CD8-positive, alpha-beta memory T cell (primary cell): Measurements from ENCODE around the gene ZSCAN10. TPM values are rescaled to one million over a fixed set of nuclear protein-coding genes. Genes with fewer than 3 reads are reported as not detected.
"Not testable (repeated sequence)": the region's sequence is repeated elsewhere in the genome, so short reads cannot be mapped to it uniquely, and the experiment has no call there.

Experiments
- CTCF ChIA-PET: fragments of 350-600 bp; sonication (Branson Sonifier 250); formaldehyde crosslinking; loops from one replicate; lab custom pipeline; 2021; ENCODE audit warnings: antibody characterized with exemption; lab: Charles Lee
- POLR2A ChIA-PET: fragments of 350-600 bp; sonication (Branson Sonifier 250); formaldehyde crosslinking; loops from one replicate; lab custom pipeline; 2021; ENCODE audit warnings: antibody characterized with exemption; lab: Charles Lee
- DNase-seq, 5 donors: peaks; one replicate each; pipeline versions ENCODE4 v3.0.0 to v3.0.0-alpha.2; 2020 to 2022; ENCODE audit warnings: mixed read lengths in 1 of 5
- H3K27ac ChIP-seq: one replicate; pipeline ENCODE4 v1.7.0; 2013; ENCODE audit warnings: low read depth, mild to moderate bottlenecking, low read length, moderate library complexity
- H3K27me3 ChIP-seq: 2 replicates; pipeline ENCODE4 v1.7.0; 2013; ENCODE audit warnings: low read length, mild to moderate bottlenecking; ENCODE audit not compliant: insufficient read depth, poor library complexity, severe bottlenecking
- H3K36me3 ChIP-seq: 2 replicates; pipeline ENCODE4 v1.7.0; 2013; ENCODE audit warnings: mild to moderate bottlenecking, low read length, moderate library complexity; ENCODE audit not compliant: insufficient read depth
- H3K4me1 ChIP-seq: 2 replicates; pipeline ENCODE4 v1.7.0; 2013; ENCODE audit warnings: mild to moderate bottlenecking, low read length, moderate library complexity; ENCODE audit not compliant: insufficient read depth
- H3K4me3 ChIP-seq: 2 replicates; pipeline ENCODE4 v1.7.0; 2013; ENCODE audit warnings: mild to moderate bottlenecking, low read length
- H3K9me3 ChIP-seq: 2 replicates; pipeline ENCODE4 v1.7.0; 2013; ENCODE audit warnings: mild to moderate bottlenecking, low read length
- H3K27ac Mint-ChIP-seq, 8 donors: one replicate each; pipeline ENCODE4 v1.8.0; 2020 to 2021; ENCODE audit warnings: mixed read lengths in 8 of 8, mild to moderate bottlenecking in 6 of 8, inconsistent platforms in 3 of 8, moderate library complexity in 3 of 8
- H3K27me3 Mint-ChIP-seq, 2 donors: one replicate each; pipeline ENCODE4 v1.8.0; 2020 to 2021; ENCODE audit warnings: mixed read lengths in 2 of 2, mild to moderate bottlenecking in 1 of 2, moderate library complexity in 1 of 2
- H3K36me3 Mint-ChIP-seq, 3 donors: one replicate each; pipeline ENCODE4 v1.8.0; 2020 to 2021; ENCODE audit warnings: mixed read lengths in 3 of 3, inconsistent platforms in 1 of 3, mild to moderate bottlenecking in 1 of 3
- H3K4me1 Mint-ChIP-seq, 3 donors: one replicate each; pipeline ENCODE4 v1.8.0; 2020 to 2021; ENCODE audit warnings: mixed read lengths in 3 of 3, inconsistent platforms in 1 of 3, mild to moderate bottlenecking in 1 of 3
- H3K4me3 Mint-ChIP-seq, 7 donors: one replicate each; pipeline ENCODE4 v1.8.0; 2020 to 2021; ENCODE audit warnings: mixed read lengths in 7 of 7, mild to moderate bottlenecking in 6 of 7, moderate library complexity in 4 of 7, inconsistent platforms in 2 of 7
- H3K9me3 Mint-ChIP-seq, 5 donors: one replicate each; pipeline ENCODE4 v1.8.0; 2020 to 2022; ENCODE audit warnings: mixed read lengths in 5 of 5, mild to moderate bottlenecking in 3 of 5, moderate library complexity in 2 of 5, inconsistent platforms in 1 of 5
- polyA plus RNA-seq: library from polyadenylated mRNA; unstranded; fragments of 300-500 nt; fragmentation: Illumina TruSeq; gene quantifications from one replicate; pipeline ENCODE4 v1.2.3, GENCODE V29; 2021
- total RNA-seq, 2 experiments: library from RNA; stranded (reverse); gene quantifications; one replicate each; pipeline ENCODE4 v1.2.3, GENCODE V29; 2021

The ZSCAN10 gene
- total and polyA plus RNA-seq, 3 experiments from 2014 or later, result 0.15 TPM; not detected in 2

GRCh38 chr16:3075946-3076345, 23.1 kb downstream of the ZSCAN10 start:
- H3K9me3 Mint-ChIP-seq, H3K27me3 ChIP-seq, DNase-seq, H3K9me3 ChIP-seq, H3K27me3 Mint-ChIP-seq, H3K36me3 ChIP-seq: not testable (repeated sequence)
- ChIA-PET POLR2A (interaction anchor here (1.0 to 4.9 kb wide), 9 partner anchors 10 to 140 kb away, joined by 3 to 53 read pairs (median 9); partner anchors contain the start of genes IL32, ZNF213 and ZSCAN10), CTCF (interaction anchor here (1.0 to 7.1 kb wide), 14 partner anchors 9 to 59 kb away, joined by 3 to 69 read pairs (median 12); partner anchors contain the start of genes IL32, ZNF213 and ZSCAN10)
- peak overlapping the region in 6 of 7 donors; percentile 77 to 91 (median 81) for H3K4me3 Mint-ChIP-seq
- peak overlapping the region in 7 of 8 donors; percentile 92 to 97 (median 95) for H3K27ac Mint-ChIP-seq
- H3K27ac ChIP-seq, result peak overlapping the region; percentile 48
- H3K4me3 ChIP-seq, result peak overlapping the region; percentile 45
- H3K4me1 Mint-ChIP-seq, result peaks cover 83 to 97% (median 93%) of the 10 kb centered on the region in 3 donors
- peaks cover 3 to 16% (median 4%) of the 10 kb centered on the region in 3 donors for H3K36me3 Mint-ChIP-seq
- peaks cover 94% of the 10 kb centered on the region for H3K4me1 ChIP-seq

GRCh38 chr16:3075523-3075915, 23.6 kb downstream of the ZSCAN10 start:
- Mint-ChIP-seq H3K4me1 (peaks cover 85 to 97% (median 94%) of the 10 kb centered on the region in 3 donors), H3K9me3 (no peaks in the 10 kb centered on the region), H3K36me3 (peaks cover 3 to 16% (median 4%) of the 10 kb centered on the region in 3 donors), H3K4me3 (peak overlapping the region; percentile 58 to 91 (median 79)), H3K27me3 (no peaks in the 10 kb centered on the region), H3K27ac (peak overlapping the region; percentile 88 to 97 (median 95))
- H3K36me3 ChIP-seq, result no peaks in the 10 kb centered on the region
- H3K27ac ChIP-seq, result no peak overlapping the region
- H3K4me1 ChIP-seq, result peaks cover 93% of the 10 kb centered on the region
- CTCF ChIA-PET, result interaction anchor here (1.0 to 7.1 kb wide), 12 partner anchors 11 to 55 kb away, joined by 3 to 69 read pairs (median 16); partner anchors contain the start of genes IL32 and ZSCAN10
- H3K4me3 ChIP-seq, result peak overlapping the region; percentile 18
- no peaks in the 10 kb centered on the region for H3K9me3 ChIP-seq
- DNase-seq, result no peak
- H3K27me3 ChIP-seq, result no peaks in the 10 kb centered on the region
- POLR2A ChIA-PET, result interaction anchor here (0.9 to 4.9 kb wide), 11 partner anchors 10 to 141 kb away, joined by 3 to 53 read pairs (median 7); partner anchors contain the start of genes IL32 and ZSCAN10

GRCh38 chr16:3074860-3075522, 24.1 kb downstream of the ZSCAN10 start:
- no peaks in the 10 kb centered on the region for H3K36me3 ChIP-seq
- Mint-ChIP-seq H3K27me3 (no peaks in the 10 kb centered on the region), H3K27ac (peak overlapping the region; percentile 88 to 97 (median 95)), H3K9me3 (no peaks in the 10 kb centered on the region), H3K4me3 (peak overlapping the region; percentile 58 to 91 (median 79)), H3K4me1 (peaks cover 89 to 97% (median 94%) of the 10 kb centered on the region in 3 donors), H3K36me3 (peaks cover 6 to 18% (median 9%) of the 10 kb centered on the region in 3 donors)
- ChIA-PET CTCF (interaction anchor here (0.7 to 7.1 kb wide), 16 partner anchors 11 to 59 kb away, joined by 3 to 69 read pairs (median 4); partner anchors contain the start of genes IL32 and ZSCAN10), POLR2A (interaction anchor here (0.6 to 4.9 kb wide), 16 partner anchors 9 to 141 kb away, joined by 3 to 53 read pairs (median 5); partner anchors contain the start of genes IL32 and ZSCAN10)
- no peaks in the 10 kb centered on the region for H3K27me3 ChIP-seq
- no peaks in the 10 kb centered on the region for H3K9me3 ChIP-seq
- DNase-seq, result peak; percentile 68 to 94 (median 90)
- peak overlapping the region; percentile 45 for H3K27ac ChIP-seq
- peak overlapping the region; percentile 19 for H3K4me3 ChIP-seq
- peaks cover 94% of the 10 kb centered on the region for H3K4me1 ChIP-seq

DNA sequence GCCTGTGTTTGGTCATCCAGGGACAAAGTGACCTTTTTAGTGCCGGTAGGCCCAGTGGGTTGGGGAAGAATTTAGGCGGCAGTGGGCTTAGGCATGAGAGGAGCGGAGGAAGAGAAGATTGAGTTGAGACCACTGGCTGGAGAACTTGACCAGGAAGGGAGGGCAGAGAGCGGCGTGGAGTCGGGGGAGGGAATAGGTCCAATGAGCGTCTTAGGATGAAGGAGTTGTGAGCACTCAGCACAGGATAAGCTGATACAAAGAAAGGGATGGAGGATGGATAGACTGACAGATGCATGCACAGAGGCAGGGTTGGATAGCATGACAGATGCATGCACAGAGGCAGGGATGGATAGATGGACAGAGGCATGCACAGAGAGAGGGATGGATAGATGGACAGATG, 25.6 kb downstream of the ZSCAN10 start:
- CTCF ChIA-PET, result interaction anchor here (0.9 to 1.5 kb wide), 3 partner anchors 24 to 56 kb away, joined by 3 to 6 read pairs (median 5); no protein-coding TSS in a partner anchor
- H3K27me3 Mint-ChIP-seq, result no peaks in the 10 kb centered on the region
- H3K27ac Mint-ChIP-seq, result peak overlapping the region; percentile 88 to 97 (median 95)
- Histone ChIP-seq H3K4me1 (peaks cover 93% of the 10 kb centered on the region), H3K4me3 (peak overlapping the region; percentile 13), H3K27ac (no peak overlapping the region), H3K27me3 (no peaks in the 10 kb centered on the region), H3K36me3 (peaks cover 9% of the 10 kb centered on the region), H3K9me3 (no peaks in the 10 kb centered on the region)
- H3K4me3 Mint-ChIP-seq, result peak overlapping the region; percentile 77 to 89 (median 79)
- H3K36me3 Mint-ChIP-seq, result peaks cover 10 to 20% (median 18%) of the 10 kb centered on the region in 3 donors
- DNase-seq, result no peak
- no peaks in the 10 kb centered on the region for H3K9me3 Mint-ChIP-seq
- POLR2A ChIA-PET, result interaction anchor here (2.3 to 4.3 kb wide), 2 partner anchors 24 to 56 kb away, joined by 10 to 27 read pairs; partner anchors contain the start of gene ZSCAN10
- H3K4me1 Mint-ChIP-seq, result peaks cover 89 to 95% (median 93%) of the 10 kb centered on the region in 3 donors

DNA sequence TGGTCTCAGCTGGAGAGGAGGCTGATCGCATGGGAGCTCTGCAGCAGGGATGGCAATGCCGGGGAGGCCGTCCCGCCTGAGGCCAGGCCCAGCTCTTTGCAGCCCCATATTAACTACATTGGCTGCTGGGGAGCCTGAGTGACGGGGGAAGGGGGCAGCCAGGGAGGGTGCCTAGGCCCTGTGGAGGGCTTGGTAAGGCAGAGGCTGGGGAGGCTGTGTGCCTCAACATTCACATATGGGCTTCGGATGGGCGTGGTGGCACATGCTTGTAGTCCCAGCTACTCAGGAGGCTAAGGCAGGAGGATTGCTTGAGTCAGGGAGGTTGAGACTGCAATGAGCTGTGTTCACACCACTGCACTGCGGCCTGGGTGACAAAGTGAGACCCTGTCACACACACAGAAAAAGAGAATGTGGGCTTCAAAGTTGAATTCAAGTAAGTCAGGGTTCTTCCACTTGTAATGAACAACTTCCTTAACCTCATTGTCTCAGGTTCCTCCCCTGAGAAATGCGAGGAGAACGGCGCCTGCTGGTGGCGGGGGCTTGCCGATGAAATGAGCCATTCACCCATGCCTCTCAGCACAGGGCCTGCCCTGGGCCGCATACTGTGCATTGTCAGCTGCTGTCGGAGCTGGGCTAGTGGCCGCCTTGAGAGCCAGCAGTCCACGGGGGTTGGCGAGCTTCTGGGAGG, 26.4 kb downstream of the ZSCAN10 start:
- not testable (repeated sequence) for H3K27me3 ChIP-seq, H3K9me3 Mint-ChIP-seq, H3K9me3 ChIP-seq, H3K4me3 ChIP-seq, H3K27ac ChIP-seq, H3K27me3 Mint-ChIP-seq
- DNase-seq, result peak in 3 of 5 donors; percentile 46 to 74 (median 56)
- peaks cover 17% of the 10 kb centered on the region for H3K36me3 ChIP-seq
- Mint-ChIP-seq H3K36me3 (peaks cover 11 to 28% (median 18%) of the 10 kb centered on the region in 3 donors), H3K27ac (peak overlapping the region; percentile 51 to 97 (median 95)), H3K4me3 (peak overlapping the region in 6 of 7 donors; percentile 77 to 89 (median 81)), H3K4me1 (peaks cover 85 to 95% (median 93%) of the 10 kb centered on the region in 3 donors)
- CTCF ChIA-PET, result interaction anchor here (0.9 kb wide), 2 partner anchors 25 to 57 kb away, joined by 3 to 6 read pairs; no protein-coding TSS in a partner anchor
- peaks cover 93% of the 10 kb centered on the region for H3K4me1 ChIP-seq
- POLR2A ChIA-PET, result interaction anchor here (2.3 kb wide), 1 partner anchor 57 kb away, joined by 10 read pairs; no protein-coding TSS in a partner anchor

DNA sequence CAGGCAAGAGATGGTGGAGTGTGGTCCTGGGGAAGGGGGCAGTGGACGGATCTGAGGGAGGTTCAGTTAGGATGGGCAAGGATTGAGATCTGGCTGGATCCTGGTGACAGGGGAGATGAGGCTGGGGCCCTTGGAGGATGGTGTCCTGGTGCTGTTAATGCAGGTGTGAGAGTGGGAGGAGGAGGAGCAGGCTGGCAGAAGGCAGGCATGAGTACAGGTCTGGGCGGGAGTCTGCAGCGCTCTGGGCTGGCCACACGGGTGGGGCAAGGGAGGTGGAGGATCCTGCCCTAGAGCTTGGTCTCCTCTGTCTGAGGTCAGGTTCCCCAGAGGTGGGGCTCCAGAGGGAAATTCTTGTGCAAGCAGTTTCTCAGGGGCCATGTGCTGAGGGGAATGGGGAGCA, 26.9 kb downstream of the ZSCAN10 start:
- Mint-ChIP-seq H3K4me3 (peak overlapping the region; percentile 57 to 78 (median 65)), H3K4me1 (peaks cover 83 to 95% (median 92%) of the 10 kb centered on the region in 3 donors), H3K36me3 (peaks cover 14 to 33% (median 23%) of the 10 kb centered on the region in 3 donors), H3K27ac (peak overlapping the region; percentile 70 to 95 (median 90))
- H3K4me3 ChIP-seq, H3K27me3 ChIP-seq, H3K27ac ChIP-seq, H3K27me3 Mint-ChIP-seq, H3K9me3 Mint-ChIP-seq, CTCF ChIA-PET, H3K9me3 ChIP-seq, DNase-seq: not testable (repeated sequence)
- POLR2A ChIA-PET, result interaction anchor here (0.7 kb wide), 1 partner anchor 99 kb away, joined by 3 read pairs; no protein-coding TSS in a partner anchor
- Histone ChIP-seq H3K36me3 (peaks cover 19% of the 10 kb centered on the region), H3K4me1 (peaks cover 93% of the 10 kb centered on the region)

- no peaks in the 10 kb centered on the region for H3K9me3 ChIP-seq
- H3K27ac ChIP-seq, result no peak overlapping the region
- H3K27me3 ChIP-seq, result no peaks in the 10 kb centered on the region
- H3K4me1 Mint-ChIP-seq, result peaks cover 78 to 90% (median 89%) of the 10 kb centered on the region in 3 donors
- ChIA-PET CTCF (interaction anchor here (2.5 to 2.8 kb wide), 2 partner anchors 12 to 24 kb away, joined by 8 to 12 read pairs; no protein-coding TSS in a partner anchor), POLR2A (interaction anchor here (0.7 to 1.1 kb wide), 2 partner anchors 87 to 100 kb away, joined by 3 read pairs; no protein-coding TSS in a partner anchor)
- no peaks in the 10 kb centered on the region for H3K27me3 Mint-ChIP-seq
- peaks cover 89% of the 10 kb centered on the region for H3K4me1 ChIP-seq
- H3K9me3 Mint-ChIP-seq, result no peaks in the 10 kb centered on the region
- no peak overlapping the region for H3K4me3 ChIP-seq
- peaks cover 16 to 36% (median 25%) of the 10 kb centered on the region in 3 donors for H3K36me3 Mint-ChIP-seq
- H3K27ac Mint-ChIP-seq, result peak overlapping the region; percentile 70 to 95 (median 90)
- DNase-seq, result no peak
- peak overlapping the region; percentile 57 to 78 (median 65) for H3K4me3 Mint-ChIP-seq
- H3K36me3 ChIP-seq, result peaks cover 19% of the 10 kb centered on the region
Observed at GRCh38 chr16:3071655-3072054, 27.4 kb downstream of the ZSCAN10 start.
